GM23248 (cell line): Measurements from ENCODE around the gene DLX2.

Experiments used
- EZH2 ChIP-seq: fragments of 200-600 bp; sonication (generic); IDR thresholded peaks from 2 replicates; pipeline ENCODE4 v1.6.1; 2018; ENCODE audit warnings: antibody characterized with exemption, mild to moderate bottlenecking; ENCODE audit not compliant: insufficient read depth, poor library complexity, severe bottlenecking
- EZH2phosphoT487 ChIP-seq: fragments of 200-600 bp; sonication (generic); IDR thresholded peaks from 2 replicates; pipeline ENCODE4 v1.6.1; 2018; ENCODE audit warnings: antibody characterized with exemption, moderate library complexity, mild to moderate bottlenecking, low read depth; ENCODE audit not compliant: insufficient read depth

- no peak for TF ChIP-seq EZH2phosphoT487
- TF ChIP-seq EZH2: no peak
Measured at GRCh38 chr2:172098287-172098649, 4.4 kb downstream of the DLX2 start.
